CD4-positive, alpha-beta T cell treated with Interleukin-4 for 1 hour (primary cell): ENCODE results near the gene APOA1.
"Not testable (repeated sequence)": the region's sequence is repeated elsewhere in the genome, so short reads cannot be mapped to it uniquely, and the experiment has no call there.

Source experiments
- DNase-seq, 2 donors: peaks; one replicate each; pipeline ENCODE4 v3.0.0-alpha.2; 2020 to 2022

APOA1 gene

GRCh38 chr11:116857316-116857715 is 19.9 kb upstream of the APOA1 start:
- DNase-seq: no peak

DNA sequence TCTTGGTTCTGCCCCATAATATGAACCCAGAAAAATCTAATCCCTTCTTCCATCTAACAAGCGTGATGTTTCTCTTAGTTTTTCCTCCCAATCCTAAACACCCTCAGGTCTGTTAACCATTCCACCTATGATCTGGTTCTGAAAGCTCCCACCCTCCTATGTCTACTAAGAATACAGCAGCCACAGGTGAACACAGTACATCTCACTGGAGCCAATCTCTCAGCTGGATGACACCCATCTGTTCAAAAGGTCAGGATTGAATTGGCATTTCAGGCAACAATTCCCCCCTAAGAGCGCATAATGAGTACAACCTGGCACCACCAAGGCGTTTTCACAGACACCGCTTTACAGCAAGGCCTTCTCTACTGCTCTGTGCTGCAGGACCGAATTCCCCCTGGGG is 19.0 kb upstream of the APOA1 start:
- no peak for DNase-seq

DNA sequence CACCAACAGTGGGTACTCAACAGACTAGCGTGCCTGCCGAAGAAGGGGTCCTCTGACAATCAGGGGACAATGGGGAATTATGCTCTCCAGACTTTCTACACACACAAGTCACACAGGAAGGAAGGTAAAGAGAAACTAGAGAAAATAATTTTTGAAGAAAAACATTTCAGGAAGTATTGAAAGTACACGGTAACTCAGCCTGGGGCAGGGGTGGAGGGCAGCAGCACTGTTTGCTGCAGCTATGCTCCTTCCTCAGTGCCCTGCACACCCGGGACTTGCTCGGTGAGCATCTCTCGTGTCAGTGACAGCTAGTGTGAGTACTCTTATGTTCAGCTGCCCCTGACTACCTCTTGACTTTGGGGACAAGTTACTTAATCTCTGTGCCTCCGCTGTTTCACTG is 18.0 kb upstream of the APOA1 start:
- no peak for DNase-seq

DNA sequence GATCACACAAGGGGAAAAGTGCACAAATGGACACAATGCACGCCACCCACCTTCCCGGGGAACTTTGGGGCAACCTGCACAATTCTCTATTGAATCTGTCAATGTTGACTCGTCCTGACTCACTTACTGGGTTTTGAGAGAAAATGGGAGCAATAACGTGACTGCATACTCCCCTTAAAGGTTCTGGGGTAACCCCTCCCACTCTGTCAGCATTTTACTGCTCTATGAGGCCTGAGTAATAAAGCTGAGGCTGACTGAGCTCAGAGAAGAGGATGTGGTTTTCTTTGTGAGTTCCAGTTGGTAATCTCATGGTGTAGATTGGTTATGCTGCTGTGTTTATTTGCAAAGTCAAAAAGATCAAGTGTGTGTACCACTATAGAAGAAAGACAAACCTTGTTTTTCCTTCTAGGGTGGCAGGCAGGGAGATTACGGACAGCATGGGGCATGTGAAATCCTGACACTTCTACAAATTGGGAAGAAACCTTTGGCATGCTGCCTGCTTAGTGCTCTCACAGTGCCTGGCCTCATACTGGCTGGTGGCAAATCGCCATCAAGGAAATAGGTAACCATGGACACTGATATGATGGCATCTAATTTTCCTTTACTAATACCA is 16.1 kb upstream of the APOA1 start:
- peak; percentile 68 to 84 for DNase-seq

DNA sequence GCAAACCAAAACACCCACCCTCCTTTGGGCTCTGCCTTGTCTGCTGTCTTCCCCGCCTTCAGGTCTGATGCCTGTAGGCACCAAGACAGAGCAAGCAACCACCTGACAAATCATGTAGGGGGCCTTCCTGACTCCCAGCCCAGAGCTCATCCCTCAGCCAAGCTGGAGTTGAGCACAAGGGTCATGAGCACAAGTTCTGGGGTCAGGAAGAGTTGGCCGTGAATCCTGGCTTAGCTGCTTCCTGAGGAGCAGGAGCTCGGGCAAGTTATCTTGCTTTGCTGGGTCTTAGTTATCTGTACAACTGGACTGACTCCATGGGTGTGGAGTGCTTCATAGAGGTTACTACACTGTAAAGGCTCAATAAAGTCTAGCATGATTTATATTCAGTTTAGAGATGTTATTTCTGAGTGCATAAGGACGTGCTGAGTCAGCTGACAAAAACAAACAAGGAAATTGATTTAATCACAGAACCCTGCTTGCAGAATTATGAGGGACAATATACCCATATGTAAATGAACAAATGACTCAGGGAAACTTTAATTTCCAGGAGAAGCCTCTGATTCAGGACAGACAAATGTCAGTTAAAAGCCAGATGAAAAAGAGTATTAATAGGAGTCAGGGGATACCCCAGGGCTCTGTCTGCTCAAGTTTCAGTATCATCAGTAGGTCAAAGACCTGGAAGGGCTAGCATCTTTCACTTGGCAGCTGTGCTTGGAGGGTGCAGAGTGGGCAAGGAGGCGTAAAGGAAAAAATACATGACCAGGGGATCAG is 15.0 kb upstream of the APOA1 start:
- no peak for DNase-seq

DNA sequence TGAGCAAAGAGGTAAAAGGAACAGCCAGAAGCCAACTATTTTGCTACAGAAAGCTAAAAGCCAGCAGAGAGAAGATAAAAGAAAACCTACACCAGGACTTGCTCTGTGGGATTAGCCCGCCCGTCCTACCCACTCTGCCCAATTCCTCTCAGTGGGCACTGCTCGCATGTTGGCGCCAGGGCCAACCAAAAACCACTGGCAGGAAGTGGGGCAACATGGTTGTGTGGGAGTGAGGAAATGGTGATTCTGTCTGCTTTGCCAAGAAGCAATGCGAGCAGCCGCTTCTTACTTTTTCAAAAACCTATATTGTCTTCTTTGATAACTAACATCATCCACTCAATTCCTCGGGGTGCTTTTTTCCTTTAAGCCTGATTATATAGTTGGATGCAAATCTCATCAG is 14.2 kb upstream of the APOA1 start:
- peak; percentile 50 to 61 for DNase-seq

DNA sequence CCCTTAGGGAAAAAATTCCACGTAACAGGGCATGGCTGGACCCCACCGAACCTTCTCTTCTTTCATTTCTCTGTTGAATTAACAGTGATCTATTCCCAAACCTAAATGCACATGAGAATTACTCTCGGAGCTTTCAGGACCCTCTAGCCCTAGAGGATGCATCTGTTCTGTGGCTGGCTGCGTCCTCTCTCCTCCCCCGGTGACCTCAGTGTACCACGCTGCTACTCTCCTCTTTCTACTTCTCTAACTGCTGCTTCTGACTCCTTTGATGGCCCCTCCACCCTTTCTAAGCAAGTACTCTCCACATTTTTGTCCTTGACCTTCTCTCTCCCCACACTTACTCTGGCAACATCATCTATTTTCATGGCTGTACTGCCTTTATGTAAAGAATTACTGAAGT is 12.1 kb upstream of the APOA1 start:
- no peak for DNase-seq

GRCh38 chr11:116849060-116849459 is 11.6 kb upstream of the APOA1 start:
- DNase-seq: no peak

GRCh38 chr11:116847612-116848011 is 10.2 kb upstream of the APOA1 start:
- DNase-seq: no peak

DNA sequence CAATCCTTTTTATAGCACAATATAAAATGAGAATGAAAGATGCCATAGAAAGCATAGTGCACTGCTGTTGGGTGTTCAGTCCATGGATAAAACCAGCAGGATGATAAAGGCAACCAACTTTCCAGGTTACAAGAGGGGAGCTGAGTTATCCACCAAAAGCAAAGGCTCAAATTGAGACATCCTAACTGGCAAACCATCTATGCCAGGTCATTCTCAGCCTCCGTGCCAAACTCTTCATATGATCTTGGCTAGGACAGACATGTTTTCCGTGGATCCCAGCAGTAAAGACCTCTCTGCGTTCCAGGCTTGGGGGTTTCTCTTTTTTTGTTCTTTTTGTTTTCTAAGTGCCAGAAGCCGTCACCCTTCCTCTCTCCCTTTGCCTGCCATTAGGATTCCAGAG is 7.3 kb upstream of the APOA1 start:
- DNase-seq: no peak

- DNase-seq: no peak
Observed at GRCh38 chr11:116843661-116844060, 6.2 kb upstream of the APOA1 start.

- DNase-seq: no peak
Observed at GRCh38 chr11:116842909-116843308, 5.5 kb upstream of the APOA1 start.

- no peak for DNase-seq
Observed at GRCh38 chr11:116842117-116842516, 4.7 kb upstream of the APOA1 start.

- no peak for DNase-seq
Observed at GRCh38 chr11:116840746-116841296, 3.4 kb upstream of the APOA1 start.

- DNase-seq: no peak
Observed at GRCh38 chr11:116840224-116840745, 2.9 kb upstream of the APOA1 start.

DNA sequence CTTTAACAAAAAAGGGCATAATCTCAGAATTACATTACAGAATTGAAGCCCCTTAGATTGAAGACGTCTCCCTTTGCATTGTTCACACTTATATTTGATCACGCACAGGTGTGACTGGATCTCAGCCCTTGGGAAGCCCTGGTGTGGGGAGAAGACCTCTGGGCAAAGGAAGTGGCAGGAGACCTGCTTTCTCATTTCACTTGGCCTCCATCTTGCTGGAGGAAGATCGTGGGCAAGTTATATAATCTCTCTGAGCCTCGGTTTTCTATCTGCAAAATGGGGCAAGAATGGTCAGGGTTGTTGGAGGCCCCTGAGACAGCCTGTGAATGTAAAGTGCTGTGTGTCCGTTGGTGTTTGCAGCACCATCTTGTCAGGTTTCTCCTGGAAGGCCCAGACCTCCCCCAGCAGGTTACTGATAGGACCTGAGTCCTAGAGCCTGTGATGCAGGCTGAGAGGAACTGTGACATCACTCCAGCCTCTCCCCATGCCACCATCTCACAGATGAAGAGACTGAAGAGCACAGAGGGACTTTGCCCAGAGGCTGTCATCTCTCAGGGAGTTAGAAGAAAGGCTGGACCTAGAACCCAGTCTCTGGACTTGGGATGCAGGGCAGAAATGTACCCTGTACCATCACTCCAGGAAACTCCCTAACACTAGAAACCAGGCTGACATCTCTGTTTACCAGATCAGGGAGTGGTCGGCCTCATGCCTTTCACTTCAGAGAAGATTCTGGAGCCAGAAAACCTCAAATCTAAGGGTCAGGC is 1.1 kb upstream of the APOA1 start:
- no peak for DNase-seq

- no peak for DNase-seq
Observed at GRCh38 chr11:116836632-116836991, 810 bp downstream of the APOA1 start.

DNA sequence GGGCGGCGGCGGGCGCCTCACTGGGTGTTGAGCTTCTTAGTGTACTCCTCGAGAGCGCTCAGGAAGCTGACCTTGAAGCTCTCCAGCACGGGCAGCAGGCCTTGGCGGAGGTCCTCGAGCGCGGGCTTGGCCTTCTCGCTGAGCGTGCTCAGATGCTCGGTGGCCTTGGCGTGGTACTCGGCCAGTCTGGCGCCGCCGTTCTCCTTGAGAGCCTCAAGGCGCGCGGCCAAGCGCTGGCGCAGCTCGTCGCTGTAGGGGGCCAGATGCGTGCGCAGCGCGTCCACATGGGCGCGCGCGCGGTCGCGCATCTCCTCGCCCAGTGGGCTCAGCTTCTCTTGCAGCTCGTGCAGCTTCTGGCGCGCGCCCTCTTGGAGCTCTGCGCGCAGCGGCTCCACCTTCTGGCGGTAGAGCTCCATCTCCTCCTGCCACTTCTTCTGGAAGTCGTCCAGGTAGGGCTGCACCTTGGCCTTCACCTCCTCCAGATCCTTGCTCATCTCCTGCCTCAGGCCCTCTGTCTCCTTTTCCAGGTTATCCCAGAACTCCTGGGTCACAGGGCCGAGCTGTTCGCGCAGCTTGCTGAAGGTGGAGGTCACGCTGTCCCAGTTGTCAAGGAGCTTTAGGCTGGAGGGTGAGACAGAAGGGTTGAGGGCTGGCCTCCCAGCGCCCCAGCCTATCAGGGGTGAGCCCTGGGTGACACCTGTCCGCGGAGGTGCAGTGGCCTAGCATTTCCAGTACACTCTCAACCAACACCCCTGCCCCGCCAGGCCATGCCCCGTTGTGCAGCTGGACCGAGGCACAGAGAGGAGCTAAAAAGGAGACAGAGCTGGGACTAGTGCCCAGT is 1.4 kb downstream of the APOA1 start:
- DNase-seq: peak; percentile 85 to 87

DNA sequence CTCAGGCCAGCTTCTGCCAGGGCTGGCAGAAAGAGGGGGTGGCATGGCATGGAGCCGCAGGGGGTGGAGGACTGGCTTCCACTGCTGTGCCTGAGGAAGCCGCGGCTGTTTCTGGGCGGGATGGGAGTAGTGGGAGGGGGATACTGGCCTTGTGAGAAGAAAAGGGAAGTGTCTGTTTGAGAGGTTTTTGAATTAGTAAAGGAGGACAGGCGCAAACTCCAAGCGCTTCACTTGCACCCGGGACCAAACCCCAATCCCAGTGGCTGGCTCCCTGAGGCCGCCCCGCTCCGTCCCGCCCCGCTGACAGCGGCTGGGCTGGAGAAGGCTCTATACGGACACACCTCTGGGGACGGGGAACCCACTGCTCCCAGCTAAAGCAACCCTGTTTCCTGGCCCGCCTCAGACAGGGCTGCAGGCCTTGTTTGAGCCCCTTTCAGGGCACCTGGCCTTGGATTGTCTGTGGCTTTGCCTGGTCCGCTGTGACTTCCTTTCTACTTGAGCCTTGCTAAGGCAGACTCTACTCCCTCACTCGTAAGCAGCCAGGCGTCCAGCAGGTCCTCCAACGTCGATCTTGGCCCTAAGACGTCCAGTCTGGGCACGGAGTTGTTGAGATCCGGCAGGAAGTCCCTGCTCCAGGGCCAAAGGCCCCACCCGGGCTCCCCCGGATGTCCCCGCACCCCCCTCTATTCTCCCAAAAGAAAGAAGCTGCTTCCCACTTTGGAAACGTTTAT is 2.2 kb downstream of the APOA1 start:
- no peak for DNase-seq

GRCh38 chr11:116834535-116835041 is 2.8 kb downstream of the APOA1 start:
- DNase-seq: not testable (repeated sequence)

GRCh38 chr11:116833816-116834534 is 3.4 kb downstream of the APOA1 start:
- DNase-seq: no peak
